Epithelial cell of proximal tubule (primary cell): ENCODE measurements around the gene LRRC42. TPM values are rescaled to one million over a fixed set of nuclear protein-coding genes. Genes with fewer than 3 reads are reported as not detected.

Experiments used
- DNase-seq: peaks from one replicate; pipeline ENCODE4 v3.0.0-alpha.2; 2011; ENCODE audit warnings: low read depth
- H3K4me3 ChIP-seq: 2 replicates; pipeline ENCODE4 v1.5.1; 2011; ENCODE audit warnings: low read depth, mild to moderate bottlenecking, low read length
- total RNA-seq: library from RNA; depleted of rRNA; stranded (reverse); fragments of >200 nt; gene quantifications from 2 replicates; pipeline ENCODE4 v1.2.3, GENCODE V29; 2015
- TF ChIP-seq, protein P1 (sequence below): conservative IDR thresholded peaks from 2 replicates; pipeline ENCODE4 v1.5.1; 2012; ENCODE audit warnings: low read depth, mild to moderate bottlenecking, low read length

Gene LRRC42
- total RNA-seq, 1 donor from 2014 or later: 46.7 TPM

DNA sequence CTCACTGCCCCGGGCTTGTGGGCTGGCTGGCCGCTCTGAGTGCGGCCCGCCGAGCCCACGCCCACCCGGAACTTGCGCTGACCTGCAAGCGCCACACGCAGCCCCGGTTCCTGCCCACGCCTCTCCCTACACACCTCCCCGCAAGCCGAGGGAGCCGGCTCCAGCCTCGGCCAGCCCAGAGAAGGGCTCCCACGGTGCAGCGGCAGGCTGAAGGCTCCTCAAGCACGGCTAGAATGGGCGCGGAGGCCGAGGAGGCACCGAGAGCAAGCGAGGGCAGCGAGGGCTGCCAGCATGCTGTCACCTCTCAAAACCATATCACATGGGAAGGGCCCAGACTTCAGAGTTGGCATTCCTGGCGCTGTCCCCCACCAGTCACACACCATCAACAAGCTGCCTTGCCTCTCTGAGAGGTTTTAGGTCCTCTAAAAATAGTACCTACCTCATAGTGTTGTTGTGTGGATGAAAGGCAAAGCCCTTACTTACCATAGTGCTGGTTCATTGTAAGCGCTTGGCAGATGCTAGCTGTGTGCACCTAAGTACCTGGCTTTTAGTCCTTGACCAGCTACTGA is 58.4 kb downstream of the LRRC42 start:
- no peak for DNase-seq
- TF ChIP-seq, protein P1, sequence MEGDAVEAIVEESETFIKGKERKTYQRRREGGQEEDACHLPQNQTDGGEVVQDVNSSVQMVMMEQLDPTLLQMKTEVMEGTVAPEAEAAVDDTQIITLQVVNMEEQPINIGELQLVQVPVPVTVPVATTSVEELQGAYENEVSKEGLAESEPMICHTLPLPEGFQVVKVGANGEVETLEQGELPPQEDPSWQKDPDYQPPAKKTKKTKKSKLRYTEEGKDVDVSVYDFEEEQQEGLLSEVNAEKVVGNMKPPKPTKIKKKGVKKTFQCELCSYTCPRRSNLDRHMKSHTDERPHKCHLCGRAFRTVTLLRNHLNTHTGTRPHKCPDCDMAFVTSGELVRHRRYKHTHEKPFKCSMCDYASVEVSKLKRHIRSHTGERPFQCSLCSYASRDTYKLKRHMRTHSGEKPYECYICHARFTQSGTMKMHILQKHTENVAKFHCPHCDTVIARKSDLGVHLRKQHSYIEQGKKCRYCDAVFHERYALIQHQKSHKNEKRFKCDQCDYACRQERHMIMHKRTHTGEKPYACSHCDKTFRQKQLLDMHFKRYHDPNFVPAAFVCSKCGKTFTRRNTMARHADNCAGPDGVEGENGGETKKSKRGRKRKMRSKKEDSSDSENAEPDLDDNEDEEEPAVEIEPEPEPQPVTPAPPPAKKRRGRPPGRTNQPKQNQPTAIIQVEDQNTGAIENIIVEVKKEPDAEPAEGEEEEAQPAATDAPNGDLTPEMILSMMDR: no peak
- H3K4me3 ChIP-seq: no peak overlapping the region

DNA sequence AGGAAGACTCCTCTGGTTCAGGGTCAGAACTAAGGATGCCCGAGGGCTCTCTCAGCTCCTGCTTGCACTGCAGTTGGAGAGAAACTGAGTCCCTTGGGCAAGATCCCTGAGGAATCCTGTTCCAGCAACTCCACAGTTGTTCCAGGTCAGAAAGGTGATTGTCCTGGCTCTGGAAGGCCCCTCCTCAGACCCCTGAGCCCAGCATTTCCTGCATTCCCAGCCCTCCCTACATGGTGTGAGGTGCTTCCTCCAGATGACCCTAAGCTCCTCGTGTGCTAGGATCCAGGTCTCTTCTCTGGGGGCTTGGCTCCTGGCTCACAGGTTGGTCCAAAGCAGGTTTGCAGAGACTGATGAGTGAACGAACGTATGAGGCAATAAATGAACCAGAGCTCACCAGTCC is 60.4 kb downstream of the LRRC42 start:
- H3K4me3 ChIP-seq: no peak overlapping the region
- no peak for DNase-seq
- TF ChIP-seq, protein P1: no peak

DNA sequence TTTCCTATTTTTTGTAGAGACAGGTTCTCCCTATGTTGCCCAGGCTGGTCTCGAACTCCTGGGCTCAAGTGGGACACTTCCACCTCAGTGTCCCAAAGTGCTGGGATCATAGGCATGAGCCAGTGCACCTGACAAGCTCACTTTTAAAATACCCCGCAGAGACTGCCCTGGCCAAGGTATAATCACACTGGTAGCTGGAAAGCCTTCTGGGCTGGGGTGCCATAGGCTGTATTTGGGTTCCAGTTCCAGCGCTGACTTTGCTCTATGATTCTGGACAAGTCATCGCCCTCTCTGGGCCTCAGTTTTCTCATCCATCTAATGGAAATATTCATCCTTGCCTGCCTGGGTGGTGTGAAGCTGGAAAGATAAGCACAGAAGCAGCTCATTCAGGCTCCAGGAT is 61.5 kb downstream of the LRRC42 start:
- DNase-seq: no peak
- H3K4me3 ChIP-seq: no peak overlapping the region
- TF ChIP-seq, protein P1: no peak

DNA sequence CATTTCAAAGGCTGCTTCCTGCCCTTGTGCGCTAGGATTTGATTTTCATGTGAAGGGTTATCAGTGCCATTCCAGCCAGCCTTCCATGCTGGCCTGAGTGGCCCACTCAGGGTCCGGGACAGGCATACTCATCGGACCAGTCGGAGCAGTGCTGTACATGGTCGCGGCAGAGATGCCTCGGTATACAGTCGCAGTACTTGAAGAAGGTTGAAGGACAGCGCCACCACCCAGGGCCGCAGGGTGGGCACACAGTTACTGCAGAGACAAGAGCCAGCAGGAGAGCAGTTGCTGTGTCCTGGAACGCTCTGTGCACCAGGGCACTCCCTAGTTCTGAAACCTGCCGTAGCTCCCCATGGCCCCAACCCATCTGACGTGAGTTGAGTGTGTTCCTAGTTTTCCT is 62.7 kb downstream of the LRRC42 start:
- DNase-seq: no peak
- H3K4me3 ChIP-seq: no peak overlapping the region
- TF ChIP-seq, protein P1: no peak

DNA sequence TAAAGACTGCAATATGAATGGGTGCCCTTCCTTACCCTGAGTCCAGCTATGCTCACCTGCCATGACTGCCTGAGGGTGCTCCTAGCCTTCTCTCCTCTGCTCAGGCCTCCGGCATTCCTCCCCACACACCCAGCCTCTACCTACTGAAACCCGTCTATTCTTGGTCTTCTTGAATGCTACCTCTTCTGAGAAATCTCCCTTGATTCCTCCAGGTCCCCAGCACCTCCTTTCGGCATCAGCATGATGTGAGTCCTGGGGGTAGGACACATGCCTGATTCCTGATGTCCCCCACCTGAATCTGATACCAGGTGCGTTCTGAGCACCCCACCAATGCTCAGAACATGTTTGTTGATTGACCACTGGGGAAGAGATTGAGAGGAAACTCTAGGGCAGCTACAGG is 63.3 kb downstream of the LRRC42 start:
- TF ChIP-seq, protein P1: no peak
- DNase-seq: no peak
- no peak overlapping the region for H3K4me3 ChIP-seq

DNA sequence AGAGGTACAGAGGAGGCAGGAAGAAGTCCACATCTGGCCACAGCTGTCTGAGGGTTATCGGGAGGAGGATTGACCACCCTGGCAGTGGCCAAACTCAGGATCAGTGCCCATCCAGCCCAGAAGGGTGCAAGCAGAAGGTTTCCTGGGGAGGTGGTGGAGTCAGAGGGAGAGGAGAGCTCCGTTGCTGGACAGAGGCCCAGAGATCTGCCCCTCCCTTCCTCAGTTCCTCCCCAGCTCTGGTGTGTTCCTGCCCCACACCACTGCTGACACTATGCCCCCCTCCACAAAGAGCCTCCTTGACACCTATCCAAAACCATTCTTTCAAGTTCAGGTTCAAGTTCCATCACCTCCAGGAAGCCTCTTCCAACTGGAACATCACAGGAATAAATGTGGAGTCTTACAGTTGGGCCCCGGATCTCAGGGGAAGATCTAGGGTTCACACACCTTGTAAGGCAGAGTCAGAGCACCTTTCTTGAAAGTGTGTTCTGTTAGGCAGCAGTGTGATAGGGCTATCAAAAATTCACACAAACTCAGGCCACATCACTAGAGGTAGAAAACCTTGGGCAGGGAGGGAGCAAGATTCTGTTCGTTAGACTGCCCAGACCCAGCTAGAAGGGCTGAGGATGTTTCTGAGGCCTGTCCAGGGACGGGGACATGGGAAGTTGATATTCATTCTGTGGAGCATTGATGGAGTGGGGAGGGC is 64.4 kb downstream of the LRRC42 start:
- DNase-seq: no peak
- TF ChIP-seq, protein P1: no peak
- no peak overlapping the region for H3K4me3 ChIP-seq
